H9 (cell line): ENCODE measurements around the gene SCGB3A2. TPM values are rescaled to one million over a fixed set of nuclear protein-coding genes. Genes with fewer than 3 reads are reported as not detected.
A peak's percentile ranks its signal among the peaks of the same experiment; 100 is the strongest.

Experiments used
- DNase-seq: peaks from one replicate; pipeline ENCODE4 v3.0.0-alpha.2; 2017
- H2AFZ ChIP-seq: one replicate; pipeline ENCODE4 v1.6.1; 2013; ENCODE audit warnings: mild to moderate bottlenecking, low read length, control low read depth, moderate library complexity
- H2AK5ac ChIP-seq: 2 replicates; pipeline ENCODE4 v1.6.1; 2013; ENCODE audit warnings: low read length, control low read depth, mixed read lengths; ENCODE audit not compliant: insufficient read length
- H2BK120ac ChIP-seq: one replicate; pipeline ENCODE4 v1.6.1; 2013; ENCODE audit warnings: low read depth, mild to moderate bottlenecking, low read length, control low read depth, inconsistent platforms; ENCODE audit not compliant: poor library complexity, severe bottlenecking
- H2BK12ac ChIP-seq: 2 replicates; pipeline ENCODE4 v1.6.1; 2013; ENCODE audit warnings: low read length, control low read depth, mixed read lengths, low read depth; ENCODE audit not compliant: insufficient read length
- H2BK15ac ChIP-seq: 2 replicates; pipeline ENCODE4 v1.6.1; 2013; ENCODE audit warnings: low read depth, low read length, control low read depth
- H2BK20ac ChIP-seq: one replicate; pipeline ENCODE4 v1.6.1; 2013; ENCODE audit warnings: low read depth, mild to moderate bottlenecking, low read length, control low read depth, inconsistent platforms; ENCODE audit not compliant: poor library complexity, severe bottlenecking
- H2BK5ac ChIP-seq: 2 replicates; pipeline ENCODE4 v1.6.1; 2013; ENCODE audit warnings: low read length, control low read depth, mixed read lengths; ENCODE audit not compliant: insufficient read length
- H3K14ac ChIP-seq: 2 replicates; pipeline ENCODE4 v1.6.1; 2013; ENCODE audit warnings: low read length, control low read depth; ENCODE audit not compliant: insufficient read depth
- H3K18ac ChIP-seq: 2 replicates; pipeline ENCODE4 v1.6.1; 2013; ENCODE audit warnings: low read depth, mild to moderate bottlenecking, mixed read lengths, low read length, control low read depth; ENCODE audit not compliant: insufficient read length
- H3K23ac ChIP-seq: 2 replicates; pipeline ENCODE4 v1.6.1; 2013; ENCODE audit warnings: low read length, control low read depth, mixed read lengths, low read depth; ENCODE audit not compliant: insufficient read length
- H3K23me2 ChIP-seq: 2 replicates; pipeline ENCODE4 v1.6.1; 2013; ENCODE audit warnings: low read depth, mild to moderate bottlenecking, mixed read lengths, low read length, control low read depth; ENCODE audit not compliant: insufficient read length, poor library complexity, severe bottlenecking
- H3K27ac ChIP-seq: 2 replicates; pipeline ENCODE4 v1.5.1; 2013; ENCODE audit warnings: low read length, control low read depth, mixed read lengths, low read depth; ENCODE audit not compliant: insufficient read length
- H3K27me3 ChIP-seq: 2 replicates; pipeline ENCODE4 v1.6.1; 2013; ENCODE audit warnings: low read length, control low read depth, inconsistent platforms; ENCODE audit not compliant: insufficient read depth
- H3K4ac ChIP-seq: 2 replicates; pipeline ENCODE4 v1.6.1; 2013; ENCODE audit warnings: low read depth, mild to moderate bottlenecking, control low read depth, inconsistent platforms, low read length, moderate library complexity
- H3K4me1 ChIP-seq: 2 replicates; pipeline ENCODE4 v1.6.1; 2013; ENCODE audit warnings: low read length, control low read depth, inconsistent platforms; ENCODE audit not compliant: insufficient read depth
- H3K4me2 ChIP-seq: 2 replicates; pipeline ENCODE4 v1.6.1; 2013; ENCODE audit warnings: low read length, control low read depth, mixed read lengths; ENCODE audit not compliant: insufficient read length, insufficient read depth
- H3K56ac ChIP-seq: 2 replicates; pipeline ENCODE4 v1.6.1; 2013; ENCODE audit warnings: low read depth, mild to moderate bottlenecking, mixed read lengths, low read length, control low read depth; ENCODE audit not compliant: insufficient read length
- H3K79me1 ChIP-seq: 2 replicates; pipeline ENCODE4 v1.6.1; 2013; ENCODE audit warnings: low read depth, mild to moderate bottlenecking, moderate library complexity, low read length, control low read depth, inconsistent platforms; ENCODE audit not compliant: insufficient read depth, poor library complexity, severe bottlenecking
- H3K79me2 ChIP-seq: 2 replicates; pipeline ENCODE4 v1.6.1; 2013; ENCODE audit warnings: low read length, control low read depth, inconsistent platforms; ENCODE audit not compliant: insufficient read depth
- H3K9ac ChIP-seq: 2 replicates; pipeline ENCODE4 v1.6.1; 2013; ENCODE audit warnings: low read length, control low read depth, mixed read lengths; ENCODE audit not compliant: insufficient read length; ENCODE audit errors: extremely low read depth
- H3K9me3 ChIP-seq: one replicate; pipeline ENCODE4 v1.6.1; 2013; ENCODE audit warnings: low read depth, low read length, inconsistent platforms; ENCODE audit not compliant: control insufficient read depth
- H3T11ph ChIP-seq: one replicate; pipeline ENCODE4 v1.6.1; 2013; ENCODE audit warnings: mild to moderate bottlenecking, low read length, control low read depth, inconsistent platforms
- H4K20me1 ChIP-seq: one replicate; pipeline ENCODE4 v1.6.1; 2013; ENCODE audit not compliant: control insufficient read depth, insufficient read length, insufficient read depth
- H4K5ac ChIP-seq: 2 replicates; pipeline ENCODE4 v1.6.1; 2013; ENCODE audit warnings: low read depth, mild to moderate bottlenecking, mixed read lengths, low read length, control low read depth; ENCODE audit not compliant: insufficient read length
- H4K8ac ChIP-seq: replicated peaks from 2 replicates; pipeline ENCODE4 v1.6.1; 2013; ENCODE audit warnings: low read length, control low read depth, mixed read lengths, low read depth; ENCODE audit not compliant: insufficient read length
- H4K91ac ChIP-seq: 2 replicates; pipeline ENCODE4 v1.6.1; 2013; ENCODE audit warnings: low read depth, mild to moderate bottlenecking, moderate library complexity, mixed read lengths, low read length, control low read depth; ENCODE audit not compliant: insufficient read length
- H3K27ac Mint-ChIP-seq, 3 experiments: 2 replicates in 2 of 3; 3 replicates in 1 of 3; pipeline ENCODE4 v1.8.0; 2020 to 2021; ENCODE audit warnings: mixed read lengths in 3 of 3, mild to moderate bottlenecking in 1 of 3, moderate library complexity in 1 of 3
- H3K27me3 Mint-ChIP-seq: 2 replicates; pipeline ENCODE4 v1.8.0; 2021; ENCODE audit warnings: low read depth, mild to moderate bottlenecking, moderate library complexity, mixed read lengths
- H3K36me3 Mint-ChIP-seq, 3 experiments: 2 replicates in 2 of 3; 3 replicates in 1 of 3; pipeline ENCODE4 v1.8.0; 2020 to 2021; ENCODE audit warnings: low read depth in 3 of 3, mixed read lengths in 3 of 3; ENCODE audit not compliant: insufficient read depth in 1 of 3
- H3K4me1 Mint-ChIP-seq, 2 experiments: 2 replicates each; pipeline ENCODE4 v1.8.0; 2020; ENCODE audit warnings: mixed read lengths in 2 of 2
- H3K4me3 Mint-ChIP-seq, 2 experiments: 2 replicates in 1 of 2; 3 replicates in 1 of 2; pipeline ENCODE4 v1.8.0; 2020 to 2021; ENCODE audit warnings: mild to moderate bottlenecking in 2 of 2, mixed read lengths in 2 of 2, moderate library complexity in 1 of 2
- H3K9me3 Mint-ChIP-seq, 2 experiments: 2 replicates in 1 of 2; 3 replicates in 1 of 2; pipeline ENCODE4 v1.8.0; 2020; ENCODE audit warnings: mild to moderate bottlenecking in 2 of 2, mixed read lengths in 2 of 2, moderate library complexity in 1 of 2
- WGBS: extraction: QIAGEN DNeasy Blood & Tissue Kit; methylation state at CpG from one replicate; pipeline ENCODE4 v1.1.7; 2013; ENCODE audit warnings: missing lambda C conversion rate, low lambda C conversion rate, mixed read lengths; ENCODE audit not compliant: insufficient read length; ENCODE audit errors: extremely low coverage; 5-methylcytosine and 5-hydroxymethylcytosine counted together
- total RNA-seq: library from RNA; stranded (reverse); gene quantifications from 2 replicates; pipeline ENCODE4 v1.2.1, GENCODE V29; 2021
- TF ChIP-seq, protein P1 (sequence below): fragments of 200-600 bp; sonication (generic); conservative IDR thresholded peaks from 3 replicates; pipeline ENCODE4 v1.8.0; 2021; ENCODE audit warnings: antibody characterized with exemption, mild to moderate bottlenecking

Gene SCGB3A2
- total RNA-seq, 1 experiment from 2014 or later = 66.0 TPM

DNA sequence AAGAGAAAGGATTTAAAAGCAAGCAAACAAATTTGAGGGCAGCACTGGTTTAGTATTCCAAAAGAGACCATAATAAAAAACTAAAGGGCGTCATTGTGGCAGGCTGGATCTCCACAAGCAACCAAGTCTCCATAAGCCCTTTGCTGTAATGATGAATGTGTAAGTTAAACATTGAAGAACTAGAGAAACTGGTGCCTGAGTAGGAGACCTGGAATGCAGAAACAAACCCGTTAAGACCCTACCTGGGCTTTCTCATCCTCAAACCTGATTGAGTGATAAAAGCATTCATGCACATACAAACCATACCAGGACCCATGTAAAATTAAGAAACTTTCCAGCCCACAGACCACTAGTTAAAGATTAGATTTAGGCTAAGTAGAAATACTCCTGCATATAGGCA lies 1.9 kb upstream of the SCGB3A2 start:
- no peaks in the 10 kb centered on the region for H3K27me3 ChIP-seq
- no peak overlapping the region for H3K18ac ChIP-seq
- no peaks in the 10 kb centered on the region for H3K9me3 ChIP-seq
- no peaks in the 10 kb centered on the region for H4K20me1 ChIP-seq
- H2BK5ac ChIP-seq = no peak overlapping the region
- no peaks in the 10 kb centered on the region for H3K23me2 ChIP-seq
- no peak for DNase-seq
- Mint-ChIP-seq H3K4me1 (peaks cover 41 to 55% of the 10 kb centered on the region in 2 experiments), H3K4me3 (no peak overlapping the region), H3K9me3 (peaks cover 0 to 4% of the 10 kb centered on the region in 2 experiments; a peak in 2 of 5 replicates), H3K27ac (peak overlapping the region in 1 of 3 experiments; percentile 56; a peak in 1 of 7 replicates), H3K27me3 (peaks cover 5% of the 10 kb centered on the region; the same call in 1 of the 2 replicates), H3K36me3 (peaks cover 4 to 56% (median 11%) of the 10 kb centered on the region in 3 experiments)
- no peak overlapping the region for H2BK12ac ChIP-seq
- no peak overlapping the region for H3K23ac ChIP-seq
- no peak overlapping the region for H2BK120ac ChIP-seq
- no peak overlapping the region for H3K14ac ChIP-seq
- H3T11ph ChIP-seq = no peak overlapping the region
- TF ChIP-seq, protein P1, sequence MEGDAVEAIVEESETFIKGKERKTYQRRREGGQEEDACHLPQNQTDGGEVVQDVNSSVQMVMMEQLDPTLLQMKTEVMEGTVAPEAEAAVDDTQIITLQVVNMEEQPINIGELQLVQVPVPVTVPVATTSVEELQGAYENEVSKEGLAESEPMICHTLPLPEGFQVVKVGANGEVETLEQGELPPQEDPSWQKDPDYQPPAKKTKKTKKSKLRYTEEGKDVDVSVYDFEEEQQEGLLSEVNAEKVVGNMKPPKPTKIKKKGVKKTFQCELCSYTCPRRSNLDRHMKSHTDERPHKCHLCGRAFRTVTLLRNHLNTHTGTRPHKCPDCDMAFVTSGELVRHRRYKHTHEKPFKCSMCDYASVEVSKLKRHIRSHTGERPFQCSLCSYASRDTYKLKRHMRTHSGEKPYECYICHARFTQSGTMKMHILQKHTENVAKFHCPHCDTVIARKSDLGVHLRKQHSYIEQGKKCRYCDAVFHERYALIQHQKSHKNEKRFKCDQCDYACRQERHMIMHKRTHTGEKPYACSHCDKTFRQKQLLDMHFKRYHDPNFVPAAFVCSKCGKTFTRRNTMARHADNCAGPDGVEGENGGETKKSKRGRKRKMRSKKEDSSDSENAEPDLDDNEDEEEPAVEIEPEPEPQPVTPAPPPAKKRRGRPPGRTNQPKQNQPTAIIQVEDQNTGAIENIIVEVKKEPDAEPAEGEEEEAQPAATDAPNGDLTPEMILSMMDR = no peak
- no peak overlapping the region for H3K56ac ChIP-seq
- no peak overlapping the region for H2BK15ac ChIP-seq
- H2BK20ac ChIP-seq = no peak overlapping the region
- no peak overlapping the region for H2AFZ ChIP-seq
- H3K9ac ChIP-seq = no peak overlapping the region
- WGBS = no CpG with 5 or more reads among the region's 2 CpGs
- H3K4me2 ChIP-seq = no peak overlapping the region
- H3K79me1 ChIP-seq = peaks cover 3% of the 10 kb centered on the region
- no peak overlapping the region for H3K27ac ChIP-seq
- H4K5ac ChIP-seq = no peak overlapping the region
- no peak overlapping the region for H2AK5ac ChIP-seq
- H4K91ac ChIP-seq = no peak overlapping the region
- peaks cover 14% of the 10 kb centered on the region; the same call in 1 of the 2 replicates for H3K79me2 ChIP-seq
- H4K8ac ChIP-seq = no peak overlapping the region
- H3K4ac ChIP-seq = no peak overlapping the region
- H3K4me1 ChIP-seq = peaks cover 15% of the 10 kb centered on the region
